HG03460 (cell line): ENCODE results near the gene ZDHHC14.

Source experiments
- ATAC-seq: cut with Tn5 transposase; IDR thresholded peaks from one replicate; pipeline ENCODE4 v1.9.1; 2021; ENCODE audit not compliant: unreplicated experiment

Gene ZDHHC14

GRCh38 chr6:157438611-157439111, 57.7 kb downstream of the ZDHHC14 start:
- ATAC-seq, result no peak

GRCh38 chr6:157440171-157440570, 59.2 kb downstream of the ZDHHC14 start:
- no peak for ATAC-seq

GRCh38 chr6:157442291-157442690, 61.3 kb downstream of the ZDHHC14 start:
- no peak for ATAC-seq

DNA sequence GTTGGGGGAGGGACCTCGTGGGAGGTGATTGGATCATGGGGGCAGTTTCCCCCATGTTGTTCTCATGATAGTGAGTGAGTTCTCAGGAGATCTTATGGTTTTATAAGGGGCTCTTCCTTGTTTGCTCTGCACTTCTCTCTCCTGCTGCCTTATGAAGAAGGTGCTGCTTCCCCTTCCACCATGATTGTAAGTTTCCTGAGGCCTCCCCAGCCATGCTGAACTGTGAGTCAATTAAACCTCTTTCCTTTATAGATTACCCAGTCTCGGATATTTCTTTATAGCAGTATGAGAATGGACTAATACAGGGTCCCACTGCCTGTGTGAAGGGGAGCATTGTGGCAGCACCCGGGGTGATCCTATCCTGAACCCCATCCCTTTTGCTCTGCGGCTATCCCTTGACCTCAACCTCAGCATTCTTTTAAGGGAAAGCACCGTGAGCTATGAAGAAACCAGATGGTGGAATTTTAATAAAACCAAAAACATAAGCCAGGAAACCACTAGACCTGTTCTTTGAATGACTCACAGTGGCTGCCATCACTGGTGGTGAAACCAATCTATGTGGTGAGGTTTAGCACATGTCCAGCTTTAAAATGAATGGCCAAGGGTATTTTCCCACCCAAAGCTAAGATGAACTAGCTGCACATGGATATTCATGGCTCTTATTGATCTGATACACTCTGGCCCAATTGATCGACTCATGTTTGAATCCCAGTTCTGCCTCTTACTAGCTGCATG, 62.2 kb downstream of the ZDHHC14 start:
- ATAC-seq, result peak; percentile 89

DNA sequence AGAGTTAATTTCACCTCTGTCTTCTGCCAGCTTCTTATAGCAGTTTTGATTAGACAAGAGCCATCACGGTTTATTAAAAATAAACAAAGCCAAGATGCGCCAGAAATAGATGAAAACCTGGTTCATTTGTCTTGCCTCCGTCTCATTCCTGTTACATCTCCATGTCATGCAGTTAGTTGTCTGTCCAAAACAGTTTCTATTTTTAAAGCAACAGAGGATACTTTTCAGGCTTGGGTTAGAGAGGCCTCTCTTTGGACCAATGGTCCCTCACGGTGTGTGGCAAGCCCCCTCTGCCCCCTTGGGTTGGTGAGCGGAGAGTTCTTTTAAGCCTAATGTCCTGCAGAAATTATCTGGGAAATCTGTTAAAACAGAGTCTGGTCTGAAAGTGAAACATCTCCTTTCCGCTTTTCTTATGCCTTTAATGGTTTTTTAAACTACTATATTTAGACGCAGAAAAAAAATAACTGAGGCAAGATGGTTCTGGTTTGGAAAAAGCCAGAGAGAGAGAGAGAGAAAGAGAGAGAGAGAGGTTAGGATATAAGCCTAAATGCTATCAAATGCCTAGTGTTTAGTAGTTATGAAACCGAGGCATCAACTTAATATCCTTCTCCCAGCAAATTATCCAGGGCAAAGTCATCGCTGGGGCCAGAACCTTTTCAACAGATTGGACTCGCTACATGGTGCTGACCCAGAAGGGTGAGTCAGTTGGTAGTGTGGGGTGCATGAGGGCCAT, 64.5 kb downstream of the ZDHHC14 start:
- no peak for ATAC-seq

- no peak for ATAC-seq
Observed at GRCh38 chr6:157447735-157448134, 66.7 kb downstream of the ZDHHC14 start.

- no peak for ATAC-seq
Observed at GRCh38 chr6:157449610-157450009, 68.6 kb downstream of the ZDHHC14 start.

GRCh38 chr6:157450931-157451742, 70.1 kb downstream of the ZDHHC14 start:
- no peak for ATAC-seq

- no peak for ATAC-seq
Observed at GRCh38 chr6:157452096-157452495, 71.1 kb downstream of the ZDHHC14 start.

DNA sequence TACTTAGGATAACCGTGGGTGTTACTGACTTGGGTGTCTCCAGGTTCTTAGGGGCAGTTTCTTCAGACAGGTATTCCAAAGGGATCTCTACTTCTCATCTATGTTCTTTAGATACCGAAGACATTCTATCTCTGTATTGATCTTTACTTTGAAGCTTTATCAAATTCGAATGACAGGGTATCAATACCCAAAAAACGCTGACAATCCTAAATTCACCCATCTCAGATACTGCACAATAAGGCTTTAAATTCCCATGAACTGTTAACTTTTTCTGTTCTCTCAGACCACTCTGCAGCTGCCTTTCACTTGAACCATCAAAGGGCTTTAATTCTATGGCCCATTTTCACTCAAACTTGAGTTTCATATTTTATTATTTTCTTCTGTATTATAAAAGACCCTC, 72.1 kb downstream of the ZDHHC14 start:
- ATAC-seq, result no peak

DNA sequence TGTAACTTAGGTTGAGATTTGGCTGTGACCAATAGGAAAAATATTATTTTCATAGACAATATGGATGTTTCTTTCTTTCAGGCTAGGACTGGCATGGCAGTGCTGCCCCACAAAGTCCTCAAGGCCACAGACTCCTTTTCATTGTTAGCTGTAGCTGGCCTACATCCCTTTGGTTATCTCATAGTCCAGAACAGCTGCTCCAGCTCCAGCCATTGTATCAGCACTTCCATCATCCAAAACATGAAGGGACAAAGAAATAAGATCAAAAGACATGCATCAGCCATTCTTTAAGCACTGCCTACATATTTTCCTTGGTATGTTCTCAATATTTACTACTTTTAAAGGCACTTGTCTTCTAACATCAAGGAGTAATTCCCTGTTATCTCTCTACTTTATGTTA, 73.0 kb downstream of the ZDHHC14 start:
- no peak for ATAC-seq

DNA sequence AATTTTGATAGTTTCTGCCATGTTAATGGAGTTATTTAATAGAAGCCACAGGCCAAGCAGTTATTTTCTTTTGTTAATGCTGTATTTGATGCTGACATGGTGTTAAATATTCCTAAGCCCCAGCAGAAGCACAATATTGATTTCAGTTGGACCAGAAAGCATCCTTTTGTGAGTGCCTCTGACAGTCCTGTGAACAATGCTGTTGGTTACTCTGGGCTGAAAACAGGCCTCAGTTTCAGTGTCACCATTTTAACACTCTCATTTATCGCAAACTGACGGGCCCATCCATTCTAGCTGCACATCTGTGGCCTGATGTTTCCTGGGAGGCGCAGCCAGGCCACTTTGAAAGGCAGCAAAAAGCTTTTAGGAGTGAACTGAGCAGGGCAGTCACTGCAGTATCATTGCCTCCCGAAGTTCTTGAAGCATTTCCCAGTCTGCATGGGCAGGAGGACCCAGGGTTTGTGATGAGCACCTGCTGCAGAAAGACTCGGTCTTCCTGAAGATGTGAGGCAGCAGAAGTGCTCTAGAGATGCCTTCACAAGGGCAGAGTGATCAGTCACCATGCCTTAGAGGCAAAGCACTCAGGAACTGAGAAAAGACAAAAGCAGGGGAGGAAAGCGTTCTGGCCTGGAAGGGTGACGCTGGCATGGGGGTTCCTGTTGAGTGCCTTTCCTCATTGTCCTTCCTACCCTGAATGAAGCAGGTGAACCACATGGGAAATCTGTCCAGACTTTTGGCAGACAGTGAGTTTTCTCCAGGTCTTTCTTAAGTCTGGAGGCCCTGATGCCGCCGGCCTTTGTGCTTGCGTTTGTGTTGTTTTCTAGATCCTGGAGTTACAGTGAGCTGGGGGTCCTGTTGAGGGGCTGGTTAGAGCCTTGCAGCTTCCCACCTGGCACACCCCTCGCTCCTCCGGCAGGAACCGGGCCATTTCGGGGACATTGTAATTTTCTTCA, 74.0 kb downstream of the ZDHHC14 start:
- no peak for ATAC-seq

DNA sequence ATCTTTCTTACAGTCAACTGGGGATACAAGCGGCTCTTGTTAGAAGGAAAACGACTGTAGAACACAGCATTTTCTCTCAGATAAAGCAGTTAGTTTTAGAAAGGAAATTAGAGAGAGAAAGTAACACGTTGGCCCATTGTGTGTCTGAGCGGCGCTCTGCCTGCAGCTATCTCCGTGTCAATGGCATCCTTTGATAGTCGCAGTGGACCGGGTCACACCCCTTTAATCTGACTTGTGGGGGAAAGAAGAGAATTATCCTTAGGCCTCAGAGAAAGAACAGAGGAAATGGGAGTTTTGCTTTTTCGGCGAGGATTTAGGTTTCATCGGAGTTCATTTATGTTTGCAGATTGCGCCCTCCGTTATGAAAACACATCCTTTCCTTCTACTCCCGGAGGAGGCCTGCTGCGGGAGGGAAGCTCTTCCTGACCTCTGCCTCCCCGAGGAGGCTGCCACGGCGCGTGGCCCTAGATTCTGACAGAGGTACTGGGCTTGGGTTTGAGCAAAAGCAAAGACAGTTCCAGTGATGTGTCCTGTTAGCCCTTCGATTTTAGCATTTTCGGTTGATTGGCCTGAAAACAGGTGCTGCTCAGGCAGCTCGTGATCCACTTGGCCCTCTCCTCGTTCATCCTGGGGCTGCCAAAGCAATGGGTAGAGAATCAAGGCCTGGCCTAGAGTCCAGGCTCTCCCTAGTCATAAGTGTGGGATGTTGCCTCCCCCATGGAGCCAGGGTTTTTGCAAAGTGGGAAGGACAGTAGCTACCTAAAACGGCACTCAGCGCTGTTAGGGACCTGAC, 74.9 kb downstream of the ZDHHC14 start:
- ATAC-seq, result no peak

DNA sequence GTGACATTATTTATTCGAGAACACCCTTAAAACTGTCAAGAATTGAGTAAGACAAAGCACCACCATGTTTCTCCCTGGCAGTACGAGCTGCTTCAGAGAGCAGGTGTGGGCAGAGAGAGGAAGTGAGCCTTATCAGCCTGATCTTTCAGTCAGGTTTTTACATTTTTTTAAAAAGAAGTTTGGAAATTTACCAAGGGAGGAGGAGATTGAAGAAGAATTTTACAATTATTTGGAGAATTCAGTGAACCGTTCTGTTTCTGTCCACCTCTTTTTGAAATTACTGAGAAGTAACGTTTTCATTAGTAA, 75.5 kb downstream of the ZDHHC14 start:
- peak; percentile 44 for ATAC-seq

DNA sequence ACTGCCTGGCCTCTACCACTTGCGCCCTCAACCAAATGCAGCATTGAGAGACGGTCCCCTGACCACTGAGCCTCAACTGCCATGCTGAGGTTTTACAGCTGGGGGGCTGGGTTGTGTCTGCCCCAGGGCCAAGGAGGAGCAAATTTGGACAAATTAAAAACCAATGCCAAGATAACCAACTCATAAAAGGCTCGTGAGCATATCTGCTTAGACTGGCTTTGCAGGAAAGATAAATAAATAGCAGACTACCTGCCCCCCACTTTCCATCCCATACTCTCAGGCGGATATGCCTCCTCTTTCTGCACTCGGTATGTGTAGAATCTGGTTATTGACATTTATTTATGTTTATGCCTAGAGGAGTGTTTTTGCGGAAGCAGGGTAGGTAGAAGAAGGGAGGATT, 76.8 kb downstream of the ZDHHC14 start:
- no peak for ATAC-seq

DNA sequence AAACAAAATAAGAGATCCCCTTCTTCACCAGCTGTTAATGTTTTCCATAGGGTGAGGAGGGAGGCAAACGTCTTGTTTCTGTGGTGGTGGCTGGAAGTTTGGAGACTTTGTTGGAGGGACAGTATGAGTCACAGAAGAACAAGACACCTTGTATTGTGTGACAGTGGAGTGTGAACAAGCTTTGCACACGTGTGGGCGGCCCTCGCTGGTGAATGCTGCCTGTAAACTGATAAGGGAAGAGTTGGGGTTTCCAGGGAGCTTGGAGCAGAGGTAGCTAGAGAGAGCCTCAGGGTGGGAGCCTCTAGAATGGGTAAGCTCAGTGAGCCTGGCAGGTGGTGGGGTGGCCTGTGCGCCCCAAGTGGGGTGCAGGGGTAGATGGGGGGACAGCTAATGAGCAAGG, 78.3 kb downstream of the ZDHHC14 start:
- ATAC-seq, result no peak

DNA sequence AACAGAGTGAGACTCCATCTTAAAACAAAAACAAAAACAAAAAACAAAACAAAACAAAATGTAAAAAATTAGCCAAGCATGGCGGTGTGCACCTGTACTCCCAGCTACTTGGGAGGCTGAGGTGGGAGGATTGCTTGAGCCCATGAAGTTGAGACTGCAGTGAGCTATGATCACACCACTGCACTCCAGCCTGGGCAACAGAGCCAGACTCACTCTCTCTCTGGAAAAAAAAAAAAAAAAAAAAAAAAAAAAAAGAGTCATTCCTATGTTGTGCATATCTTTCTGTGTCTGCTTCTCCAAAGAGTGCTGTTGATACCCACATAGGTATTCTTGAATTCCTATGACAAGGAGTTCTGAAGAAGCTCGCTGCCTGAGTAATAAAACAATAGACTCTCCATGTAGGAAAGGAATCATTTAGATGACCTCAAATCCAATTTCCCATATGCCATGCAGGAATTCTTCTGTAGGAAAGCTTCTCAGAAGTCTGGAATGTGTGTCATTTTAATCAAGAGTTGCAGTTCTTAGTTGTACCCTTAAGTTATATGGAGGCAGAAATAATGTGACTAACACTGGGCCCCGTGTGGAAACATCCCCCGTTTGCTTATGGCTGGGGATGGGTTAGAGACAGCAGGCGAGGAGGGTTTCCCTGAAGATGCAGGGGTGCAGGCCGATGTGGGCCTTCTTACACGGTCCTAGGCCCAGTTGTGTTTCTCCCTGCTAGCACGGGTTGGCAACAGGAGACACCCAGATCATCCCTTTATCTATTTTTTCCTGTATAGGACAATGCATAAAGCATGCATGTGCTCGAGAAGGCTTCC, 79.4 kb downstream of the ZDHHC14 start:
- ATAC-seq, result peak; percentile 1

- peak; percentile 53 for ATAC-seq
Observed at GRCh38 chr6:157461000-157461915, 80.3 kb downstream of the ZDHHC14 start.
